Head of caudate nucleus (tissue), 42 donors: ENCODE data around the gene UIMC1.
A peak's percentile ranks its signal among the peaks of the same experiment; 100 is the strongest.
"Not testable (repeated sequence)": the region's sequence is repeated elsewhere in the genome, so short reads cannot be mapped to it uniquely, and the experiment has no call there.

Experiments used
- DNase-seq, 42 donors: peaks; one replicate each; pipeline versions ENCODE4 v3.0.0 to v3.0.0-alpha.2; 2020 to 2021; ENCODE audit warnings: mixed read lengths in 7 of 42
- intact Hi-C: fragments of 100-400 bp; cut with DNase I; formaldehyde crosslinking; loops from one replicate; pipeline ENCODE4 v1.15.0; 2022

Gene UIMC1

GRCh38 chr5:177006265-177006972, at the start of gene UIMC1:
TSS of gene UIMC1 (minus strand) at chr5:177006779. CDS start at chr5:176982615, 24,164 bp downstream.
- intact Hi-C loops, result no loop called here

DNA sequence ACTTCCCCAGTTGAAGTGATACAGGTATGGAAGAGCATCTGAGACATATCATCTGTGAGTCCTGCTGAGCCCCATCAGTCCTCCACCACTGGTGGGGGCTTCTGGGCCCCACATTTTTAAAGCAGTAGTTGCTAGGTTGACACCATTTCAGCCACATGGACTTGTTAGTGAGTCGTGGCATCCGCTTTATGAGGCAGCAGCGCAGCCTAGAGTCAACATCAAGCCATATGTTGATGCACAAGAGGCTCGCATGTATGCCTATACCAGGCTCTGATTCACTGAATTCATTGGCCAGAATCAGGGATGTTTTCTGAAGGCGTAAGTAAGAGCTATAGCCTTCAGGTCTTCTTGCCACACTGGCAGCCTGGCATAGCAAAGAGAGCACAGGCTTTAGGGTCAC, 42.7 kb upstream of the UIMC1 start:
- intact Hi-C loops, result no loop called here
- DNase-seq, result no peak

More at GRCh38 chr5:177006265-177006972, at the start of gene UIMC1:
- peak; percentile 74 to 97 (median 91) for DNase-seq

- intact Hi-C loops, result not testable (repeated sequence)
Measured at GRCh38 chr5:177048531-177048930, 42.0 kb upstream of the UIMC1 start.

GRCh38 chr5:177045631-177046030, 39.1 kb upstream of the UIMC1 start:
- no peak for DNase-seq
- intact Hi-C loops, result no loop called here

More at GRCh38 chr5:177048531-177048930, 42.0 kb upstream of the UIMC1 start:
- DNase-seq, result peak in 1 of 42 donors; percentile 13

- DNase-seq, result no peak
- intact Hi-C loops, result no loop called here
Measured at GRCh38 chr5:177044641-177045040, 38.1 kb upstream of the UIMC1 start.

- DNase-seq, result no peak
- intact Hi-C loops, result no loop called here
Measured at GRCh38 chr5:177043958-177044357, 37.4 kb upstream of the UIMC1 start.

DNA sequence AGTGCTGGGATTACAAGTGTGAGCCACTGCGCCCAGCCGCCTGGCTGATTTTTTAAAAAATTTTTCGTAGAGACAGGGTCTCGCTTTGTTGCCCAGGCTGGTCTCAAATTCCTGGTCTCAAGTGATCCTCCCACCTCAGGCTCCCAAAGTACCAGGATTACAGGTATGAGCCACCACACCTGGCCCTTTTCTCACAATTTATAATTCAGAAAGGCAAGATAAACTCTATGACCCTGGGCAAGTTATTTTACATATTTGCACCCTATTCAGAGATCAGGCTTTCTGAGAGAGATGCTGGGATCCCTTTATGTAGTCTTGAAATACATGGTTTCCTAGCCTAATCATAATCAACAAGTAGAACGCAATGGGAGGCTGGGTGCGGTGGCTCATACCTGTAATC, 36.5 kb upstream of the UIMC1 start:
- intact Hi-C loops, result no loop called here
- DNase-seq, result no peak

DNA sequence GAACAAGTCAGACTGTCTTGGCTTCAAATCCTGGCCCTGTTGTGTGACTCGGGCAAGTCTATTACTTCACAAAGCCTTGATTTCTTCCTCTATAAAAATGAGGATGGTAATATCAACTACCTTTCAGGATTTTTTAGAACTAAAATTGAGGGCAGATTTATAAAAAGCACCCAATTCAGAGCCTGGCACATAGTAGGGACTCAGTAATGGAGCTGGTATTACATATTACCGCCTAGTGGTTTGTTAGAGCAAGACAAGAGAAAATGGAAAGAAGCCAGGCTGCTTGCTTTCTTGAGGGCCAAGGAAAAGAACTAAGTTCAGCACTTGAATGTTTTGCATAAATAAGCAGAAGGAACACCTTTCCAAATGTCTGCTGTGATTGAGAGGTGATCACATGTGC, 35.4 kb upstream of the UIMC1 start:
- intact Hi-C loops, result no loop called here
- DNase-seq, result no peak

DNA sequence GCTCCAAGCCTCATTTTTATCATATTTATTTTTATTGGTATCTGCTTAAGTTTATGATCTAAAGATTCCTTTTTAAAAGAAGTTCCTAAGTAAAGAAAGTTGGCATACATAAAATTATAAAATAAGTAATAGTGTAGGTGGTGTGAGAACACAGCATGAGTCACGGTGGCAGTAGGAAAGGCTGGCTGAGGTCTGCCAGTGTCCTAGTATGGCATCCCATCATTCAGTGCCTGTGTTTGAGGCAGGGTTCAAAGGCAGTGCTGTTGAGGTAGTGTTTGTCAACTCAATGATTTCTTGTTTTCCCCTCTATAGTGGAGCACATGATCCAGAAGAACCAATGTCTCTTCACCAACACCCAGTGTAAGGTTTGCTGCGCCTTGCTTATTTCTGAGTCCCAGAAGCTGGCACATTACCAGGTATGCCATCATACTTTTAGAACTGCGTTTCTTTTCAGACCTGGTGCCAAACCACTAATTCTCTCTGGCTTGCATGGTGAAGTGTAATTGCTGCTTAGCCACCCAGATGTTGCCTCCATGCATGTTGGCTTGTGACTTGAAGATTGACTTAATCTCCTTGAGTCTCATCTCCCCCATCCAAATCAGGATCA, 34.3 kb upstream of the UIMC1 start:
- intact Hi-C loops, result no loop called here
- DNase-seq, result peak in 26 of 42 donors; percentile 2 to 68 (median 34)

GRCh38 chr5:177036921-177037320, 30.3 kb upstream of the UIMC1 start:
- no peak for DNase-seq
- intact Hi-C loops, result no loop called here

GRCh38 chr5:177036443-177036842, 29.9 kb upstream of the UIMC1 start:
- no peak for DNase-seq
- intact Hi-C loops, result no loop called here

GRCh38 chr5:177035976-177036375, 29.4 kb upstream of the UIMC1 start:
- DNase-seq, result no peak
- intact Hi-C loops, result no loop called here

DNA sequence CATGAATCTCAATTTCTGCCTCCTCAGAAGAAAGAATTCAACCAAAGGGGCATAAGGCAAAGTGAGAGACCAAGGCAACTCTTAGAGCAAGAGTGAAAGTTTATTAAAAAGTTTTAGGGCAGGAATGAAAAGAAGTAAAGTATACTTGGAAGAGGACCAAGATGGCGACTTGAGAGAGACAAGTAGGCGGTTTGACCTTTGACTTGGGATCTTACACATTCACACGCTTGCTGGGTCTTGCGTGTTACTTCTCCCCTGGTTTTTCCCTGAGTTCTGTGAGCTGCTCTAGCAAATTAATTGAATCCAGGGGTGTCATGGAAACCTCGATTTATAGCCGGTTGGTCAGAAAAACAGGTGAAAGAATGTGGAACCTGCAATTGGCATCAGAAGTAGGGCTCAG, 22.9 kb upstream of the UIMC1 start:
- no peak for DNase-seq
- intact Hi-C loops, result no loop called here

DNA sequence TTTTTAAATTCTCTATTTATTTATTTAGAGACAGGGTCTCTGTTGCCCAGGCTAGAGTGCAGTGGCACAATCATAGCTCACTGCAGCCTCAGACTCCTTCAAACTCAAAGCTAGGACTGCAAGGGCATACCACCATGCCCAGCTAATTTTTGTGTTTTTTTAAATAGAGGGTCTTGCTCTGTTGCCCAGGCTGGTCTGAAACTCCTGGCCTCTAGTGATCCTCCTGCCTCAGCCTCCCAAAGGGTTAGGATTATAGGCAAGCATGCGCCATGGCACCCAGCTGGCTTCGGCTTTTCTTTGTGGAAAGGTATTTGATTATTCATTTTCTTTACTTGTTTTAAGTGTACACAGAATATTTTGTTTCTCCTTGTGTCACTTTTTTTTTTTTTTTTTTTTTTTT, 21.1 kb upstream of the UIMC1 start:
- no peak for DNase-seq
- intact Hi-C loops, result no loop called here

- DNase-seq, result no peak
- intact Hi-C loops, result no loop called here
Measured at GRCh38 chr5:177025101-177025601, 18.6 kb upstream of the UIMC1 start.

- intact Hi-C loops, result no loop called here
- DNase-seq, result no peak
Measured at GRCh38 chr5:177024559-177024958, 18.0 kb upstream of the UIMC1 start.

DNA sequence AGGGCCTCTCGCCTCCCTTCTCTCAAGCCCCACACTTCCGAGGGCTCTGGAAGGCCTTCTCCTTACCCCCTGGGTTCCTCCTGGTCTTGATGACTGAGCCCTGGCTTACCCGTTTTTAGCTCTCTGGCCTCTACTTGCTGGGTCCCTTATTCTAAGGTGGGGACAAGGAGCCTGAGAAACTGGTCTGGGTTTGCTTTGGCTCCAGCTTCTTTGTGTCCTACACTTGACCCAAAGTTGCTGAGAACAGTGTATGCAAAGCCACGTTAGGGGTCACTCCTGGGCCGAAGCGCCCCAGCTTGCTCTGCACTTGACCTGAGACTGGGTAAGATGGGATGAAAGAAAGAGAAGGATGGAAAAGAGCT, 16.7 kb upstream of the UIMC1 start:
- peak in 6 of 42 donors; percentile 7 to 46 (median 15) for DNase-seq
- intact Hi-C loops, result no loop called here

DNA sequence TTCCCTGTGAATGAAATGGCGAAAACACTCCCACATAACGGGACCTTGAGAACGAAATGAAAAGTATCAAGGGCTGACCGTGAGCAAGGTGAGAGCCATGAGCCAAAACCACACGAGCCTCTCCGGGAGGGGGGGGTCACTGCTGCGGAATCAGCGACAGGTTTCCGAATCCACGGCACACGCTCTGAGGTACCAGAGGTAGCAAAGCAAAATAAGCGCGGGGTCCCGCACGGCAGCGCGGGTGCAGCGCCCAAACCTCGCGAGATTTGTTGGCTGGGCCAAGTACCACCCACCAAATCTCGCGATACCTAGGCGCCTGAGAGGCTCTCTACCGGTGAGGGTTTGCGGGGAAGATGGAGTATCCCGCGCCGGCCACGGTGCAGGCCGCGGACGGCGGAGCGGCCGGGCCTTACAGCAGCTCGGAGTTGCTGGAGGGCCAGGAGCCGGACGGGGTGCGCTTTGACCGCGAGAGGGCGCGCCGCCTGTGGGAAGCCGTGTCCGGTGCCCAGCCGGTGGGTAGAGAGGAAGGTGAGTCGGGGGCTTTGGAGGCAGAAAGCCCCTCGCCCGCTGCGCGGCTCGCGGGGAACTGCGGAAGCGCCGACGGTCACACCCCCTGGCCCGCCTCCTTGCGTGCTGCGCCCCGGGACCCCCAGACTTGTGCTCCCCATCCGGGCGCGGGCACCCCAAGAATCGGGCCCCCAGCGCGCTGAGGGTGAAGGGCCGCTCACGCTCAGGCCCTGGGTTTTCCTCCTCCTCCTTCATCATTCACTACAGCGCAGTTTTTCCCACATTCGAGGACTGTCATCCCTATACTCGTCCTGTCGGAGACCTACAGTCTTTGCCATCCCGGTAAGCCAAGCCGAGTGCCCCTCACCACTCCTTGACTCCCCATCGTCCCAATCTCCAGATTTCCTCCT, 16.1 kb upstream of the UIMC1 start, which contains the start of gene ZNF346:
Gene ZNF346 (plus strand): TSS at position 311 of the 917 bp plus-strand sequence. CDS start 43 bp downstream, at position 354.
- peak; percentile 82 to 96 (median 91) for DNase-seq
- intact Hi-C loops, result no loop called here

DNA sequence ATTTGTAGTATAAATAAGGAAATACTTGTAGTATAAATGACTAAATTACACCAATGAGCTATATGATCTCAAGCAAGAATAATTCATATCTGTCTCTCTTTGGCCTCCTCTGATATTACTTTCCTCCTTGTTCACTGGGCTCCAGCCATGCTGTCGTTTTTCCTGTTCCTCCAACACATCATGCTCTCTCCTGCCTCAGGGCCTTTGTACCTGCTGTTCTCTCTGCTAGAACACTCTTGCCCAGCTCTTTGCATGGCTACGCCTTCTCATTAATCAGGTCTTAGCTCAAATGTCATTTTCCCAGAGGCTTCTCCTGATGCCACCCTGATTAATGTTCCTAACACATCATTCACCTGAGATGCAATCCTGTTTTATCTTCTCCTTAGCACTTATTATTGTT, 13.5 kb upstream of the UIMC1 start:
- DNase-seq, result no peak
- intact Hi-C loops, result no loop called here

DNA sequence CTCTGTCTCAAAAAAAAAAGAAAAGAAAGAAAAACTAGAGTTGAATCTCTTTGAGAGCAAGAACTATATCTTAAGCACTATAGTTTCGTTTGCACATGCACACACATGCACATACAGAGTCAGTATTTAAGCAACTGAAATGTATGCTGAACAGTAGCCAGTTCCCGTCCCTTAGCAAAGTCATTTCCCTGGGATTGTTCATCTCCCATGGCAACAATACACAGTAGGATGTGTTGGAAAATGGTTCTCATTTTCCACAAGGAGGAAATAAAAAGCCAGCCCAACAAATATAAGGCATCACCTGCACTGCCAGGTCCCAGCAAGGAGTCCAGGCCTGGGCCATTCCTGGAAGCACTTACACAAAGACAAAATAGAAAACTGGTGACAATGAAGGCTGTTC, 11.8 kb upstream of the UIMC1 start:
- no peak for DNase-seq
- intact Hi-C loops, result no loop called here
